Endothelial cell of umbilical vein (primary cell): ENCODE data around the gene ATG101.

Experiments
- CTCF ChIP-seq, 2 donors: IDR thresholded peaks; 1 replicate in 1 of 2; 2 replicates in 1 of 2; pipeline ENCODE4 v1.5.1; 2011; ENCODE audit warnings: low read length in 2 of 2, mild to moderate bottlenecking in 2 of 2, moderate library complexity in 2 of 2, control low read depth in 1 of 2, inconsistent platforms in 1 of 2, low read depth in 1 of 2; ENCODE audit not compliant: insufficient read depth in 1 of 2; ENCODE audit errors: extremely low read depth in 1 of 2
- EZH2 ChIP-seq: IDR thresholded peaks from 2 replicates; pipeline ENCODE4 v1.6.1; 2012; ENCODE audit warnings: borderline replicate concordance, low read depth, mild to moderate bottlenecking, moderate library complexity, low read length, inconsistent platforms; ENCODE audit not compliant: severe bottlenecking
- JUN ChIP-seq: IDR thresholded peaks from 2 replicates; pipeline ENCODE4 v1.6.1; 2011; ENCODE audit warnings: borderline replicate concordance, low read depth; ENCODE audit not compliant: insufficient read length, insufficient read depth
- MYC ChIP-seq: IDR thresholded peaks from one replicate; pipeline ENCODE4 v1.6.1; 2011; ENCODE audit warnings: mild to moderate bottlenecking, low read depth, low read length
- POLR2A ChIP-seq: IDR thresholded peaks from 2 replicates; pipeline ENCODE4 v1.6.1; 2012; ENCODE audit warnings: low read depth, mild to moderate bottlenecking, control low read depth, low read length
- POLR2AphosphoS5 ChIP-seq: IDR thresholded peaks from 2 replicates; pipeline ENCODE4 v1.6.1; 2012; ENCODE audit warnings: low read depth, mild to moderate bottlenecking, control low read depth, low read length, moderate library complexity; ENCODE audit not compliant: insufficient read depth
- TF ChIP-seq, protein P1 (sequence below): IDR thresholded peaks from 2 replicates; pipeline ENCODE4 v1.6.1; 2011; ENCODE audit not compliant: insufficient read depth, insufficient read length

- TF ChIP-seq CTCF (IDR thresholded peaks at IDR 0.05; ENCODE audit: extremely low read depth in 1 of 2, insufficient read depth in 1 of 2, low read depth in 1 of 2, low read length in 2 of 2) (no peak), EZH2 (no peak), POLR2A (no peak), POLR2AphosphoS5 (no peak), MYC (no peak), JUN (no peak)
- TF ChIP-seq, protein P1, sequence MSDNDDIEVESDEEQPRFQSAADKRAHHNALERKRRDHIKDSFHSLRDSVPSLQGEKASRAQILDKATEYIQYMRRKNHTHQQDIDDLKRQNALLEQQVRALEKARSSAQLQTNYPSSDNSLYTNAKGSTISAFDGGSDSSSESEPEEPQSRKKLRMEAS = no peak
These were observed 33.9 kb upstream of the ATG101 start for GRCh38 chr12:52035926-52036325.
